Uterus (tissue), 2 donors: ENCODE measurements around the gene CDKAL1.

ENCODE experiments used
- CTCF ChIP-seq, 4 experiments: fragments of 200-600 bp in 2 of 4; fragments of 450-650 bp in 2 of 4; sonication (generic) in 2 of 4; IDR thresholded peaks; one replicate each; pipeline ENCODE4 v1.5.1; 2016 to 2019; ENCODE audit warnings: antibody characterized with exemption in 4 of 4, mild to moderate bottlenecking in 2 of 4, moderate library complexity in 1 of 4
- POLR2A ChIP-seq, 2 donors: fragments of 450-650 bp; IDR thresholded peaks; one replicate each; pipeline ENCODE4 v1.6.1; 2016; ENCODE audit warnings: antibody characterized with exemption in 2 of 2, mild to moderate bottlenecking in 1 of 2, moderate library complexity in 1 of 2

DNA sequence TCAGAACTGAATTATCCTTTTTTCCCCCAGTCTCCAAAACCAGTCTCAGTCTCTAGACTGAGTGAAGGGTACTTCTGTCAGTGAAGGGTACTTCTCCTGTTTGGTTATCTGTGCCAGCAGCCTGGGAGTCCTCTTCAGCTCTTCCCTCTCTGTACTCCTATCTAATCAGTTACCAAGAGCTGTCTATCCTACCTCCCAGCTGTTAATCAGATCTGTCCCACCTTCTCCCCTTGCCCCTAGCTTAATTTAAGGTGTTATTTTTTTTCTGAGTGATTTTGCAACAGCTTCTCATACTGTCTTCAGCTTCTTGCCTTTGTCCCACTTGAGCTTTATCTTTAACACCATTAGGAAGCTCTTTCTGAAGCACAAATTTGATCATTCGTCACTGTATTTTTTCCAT lies 567.4 kb downstream of the CDKAL1 start:
- TF ChIP-seq CTCF (IDR thresholded peaks at IDR 0.05) (no peak), POLR2A (IDR thresholded peaks at IDR 0.05) (no peak)
